HG02981 (cell line): Measurements from ENCODE around the gene ACSL4.
"Not testable (repeated sequence)": the region's sequence is repeated elsewhere in the genome, so short reads cannot be mapped to it uniquely, and the experiment has no call there.

ENCODE experiments used
- ATAC-seq: cut with Tn5 transposase; IDR thresholded peaks from one replicate; pipeline ENCODE4 v1.9.1; 2021; ENCODE audit warnings: mild to moderate bottlenecking, moderate library complexity; ENCODE audit not compliant: unreplicated experiment

The ACSL4 gene

GRCh38 chrX:109732807-109733612 lies at the start of gene ACSL4:
ACSL4 (minus strand) TSS chrX:109733257; CDS start chrX:109683363, 49,894 bp downstream.
- ATAC-seq, result peak; percentile 91

- ATAC-seq, result no peak
Observed at GRCh38 chrX:109777749-109778148, 44.7 kb upstream of the ACSL4 start.

GRCh38 chrX:109776986-109777385 lies 43.9 kb upstream of the ACSL4 start:
- ATAC-seq, result no peak

GRCh38 chrX:109776432-109776831 lies 43.4 kb upstream of the ACSL4 start:
- no peak for ATAC-seq

- ATAC-seq, result no peak
Observed at GRCh38 chrX:109775386-109775785, 42.3 kb upstream of the ACSL4 start.

- ATAC-seq, result peak; percentile 99
Observed at GRCh38 chrX:109774706-109775105, 41.6 kb upstream of the ACSL4 start.

GRCh38 chrX:109774136-109774535 lies 41.1 kb upstream of the ACSL4 start:
- ATAC-seq, result no peak

- ATAC-seq, result no peak
Observed at GRCh38 chrX:109773374-109773773, 40.3 kb upstream of the ACSL4 start.

GRCh38 chrX:109770780-109771179 lies 37.7 kb upstream of the ACSL4 start:
- ATAC-seq, result no peak

- ATAC-seq, result no peak
Observed at GRCh38 chrX:109760922-109761250, 27.8 kb upstream of the ACSL4 start.

- ATAC-seq, result no peak
Observed at GRCh38 chrX:109760209-109760921, 27.3 kb upstream of the ACSL4 start.

GRCh38 chrX:109753256-109753655 lies 20.2 kb upstream of the ACSL4 start:
- ATAC-seq, result no peak

GRCh38 chrX:109751698-109752097 lies 18.6 kb upstream of the ACSL4 start:
- ATAC-seq, result no peak

GRCh38 chrX:109749207-109749606 lies 16.1 kb upstream of the ACSL4 start:
- no peak for ATAC-seq

- ATAC-seq, result no peak
Observed at GRCh38 chrX:109747681-109748080, 14.6 kb upstream of the ACSL4 start.

- no peak for ATAC-seq
Observed at GRCh38 chrX:109742722-109743121, 9.7 kb upstream of the ACSL4 start.

GRCh38 chrX:109740896-109741295 lies 7.8 kb upstream of the ACSL4 start:
- ATAC-seq, result not testable (repeated sequence)

GRCh38 chrX:109740433-109740809 lies 7.4 kb upstream of the ACSL4 start:
- no peak for ATAC-seq

- no peak for ATAC-seq
Observed at GRCh38 chrX:109739625-109740432, 6.8 kb upstream of the ACSL4 start.

- ATAC-seq, result no peak
Observed at GRCh38 chrX:109735202-109735744, 2.2 kb upstream of the ACSL4 start.

GRCh38 chrX:109733613-109734083 lies 591 bp upstream of the ACSL4 start:
- ATAC-seq, result no peak
